Measurements from ENCODE around the gene PLIN1.
"Not testable (repeated sequence)": the region's sequence is repeated elsewhere in the genome, so short reads cannot be mapped to it uniquely, and the experiment has no call there.

PLIN1 gene

GRCh38 chr15:89689930-89690275 lies 10.7 kb upstream of the PLIN1 start:
- H3K4me3 ChIP-seq (ENCODE audit: low read length), result peak overlapping the region; percentile 93
- peak overlapping the region; percentile 70 for H3K9ac ChIP-seq (ENCODE audit: low read depth, low read length)
- peak overlapping the region; percentile 95 for H3K4me2 ChIP-seq (ENCODE audit: low read length)
- not testable (repeated sequence) for H3K36me3 ChIP-seq (ENCODE audit: insufficient read depth, low read length); H3K4me1 ChIP-seq (ENCODE audit: control insufficient read depth, insufficient read depth, low read length); H3K27me3 ChIP-seq (ENCODE audit: control insufficient read depth, insufficient read depth, low read length); H3K9me3 ChIP-seq (replicated peaks; ENCODE audit: low read length)

GRCh38 chr15:89686522-89686921 lies 7.4 kb upstream of the PLIN1 start:
- Histone ChIP-seq H3K4me1 (ENCODE audit: control insufficient read depth, insufficient read depth, low read length) (no peaks in the 10 kb centered on the region), H3K9ac (ENCODE audit: low read depth, low read length) (no peak overlapping the region), H3K27me3 (ENCODE audit: control insufficient read depth, insufficient read depth, low read length) (no peaks in the 10 kb centered on the region), H3K4me3 (ENCODE audit: low read length) (no peak overlapping the region), H3K4me2 (ENCODE audit: low read length) (no peak overlapping the region), H3K36me3 (ENCODE audit: insufficient read depth, low read length) (peaks cover 4% of the 10 kb centered on the region), H3K9me3 (replicated peaks; ENCODE audit: low read length) (no peaks in the 10 kb centered on the region)

- Histone ChIP-seq H3K9me3 (replicated peaks; ENCODE audit: low read length) (no peaks in the 10 kb centered on the region), H3K36me3 (ENCODE audit: insufficient read depth, low read length) (peaks cover 4% of the 10 kb centered on the region), H3K4me2 (ENCODE audit: low read length) (no peak overlapping the region)
Observed at GRCh38 chr15:89685995-89686394, 6.8 kb upstream of the PLIN1 start.

GRCh38 chr15:89681146-89681545 lies 2.0 kb upstream of the PLIN1 start:
- Histone ChIP-seq H3K4me1 (ENCODE audit: control insufficient read depth, insufficient read depth, low read length) (peaks cover 21% of the 10 kb centered on the region), H3K36me3 (ENCODE audit: insufficient read depth, low read length) (peaks cover 4% of the 10 kb centered on the region), H3K9me3 (replicated peaks; ENCODE audit: low read length) (no peaks in the 10 kb centered on the region), H3K4me2 (ENCODE audit: low read length) (no peak overlapping the region), H3K27me3 (ENCODE audit: control insufficient read depth, insufficient read depth, low read length) (no peaks in the 10 kb centered on the region), H3K9ac (ENCODE audit: low read depth, low read length) (no peak overlapping the region), H3K4me3 (ENCODE audit: low read length) (no peak overlapping the region)

More at GRCh38 chr15:89685995-89686394, 6.8 kb upstream of the PLIN1 start:
- H3K4me3 ChIP-seq (ENCODE audit: low read length), result no peak overlapping the region
- H3K27me3 ChIP-seq (ENCODE audit: control insufficient read depth, insufficient read depth, low read length), result no peaks in the 10 kb centered on the region
- H3K4me1 ChIP-seq (ENCODE audit: control insufficient read depth, insufficient read depth, low read length), result peaks cover 4% of the 10 kb centered on the region
- no peak overlapping the region for H3K9ac ChIP-seq (ENCODE audit: low read depth, low read length)

- Histone ChIP-seq H3K9me3 (replicated peaks; ENCODE audit: low read length) (no peaks in the 10 kb centered on the region), H3K36me3 (ENCODE audit: insufficient read depth, low read length) (peaks cover 4% of the 10 kb centered on the region), H3K27me3 (ENCODE audit: control insufficient read depth, insufficient read depth, low read length) (no peaks in the 10 kb centered on the region), H3K9ac (ENCODE audit: low read depth, low read length) (no peak overlapping the region), H3K4me3 (ENCODE audit: low read length) (no peak overlapping the region), H3K4me2 (ENCODE audit: low read length) (peak overlapping the region; percentile 56), H3K4me1 (ENCODE audit: control insufficient read depth, insufficient read depth, low read length) (peaks cover 21% of the 10 kb centered on the region)
Observed at GRCh38 chr15:89680282-89680873, 1.2 kb upstream of the PLIN1 start.

- Histone ChIP-seq H3K36me3 (ENCODE audit: insufficient read depth, low read length) (no peaks in the 10 kb centered on the region), H3K4me1 (ENCODE audit: control insufficient read depth, insufficient read depth, low read length) (peaks cover 23% of the 10 kb centered on the region), H3K27me3 (ENCODE audit: control insufficient read depth, insufficient read depth, low read length) (no peaks in the 10 kb centered on the region), H3K4me3 (ENCODE audit: low read length) (no peak overlapping the region), H3K4me2 (ENCODE audit: low read length) (no peak overlapping the region), H3K9ac (ENCODE audit: low read depth, low read length) (no peak overlapping the region), H3K9me3 (replicated peaks; ENCODE audit: low read length) (no peaks in the 10 kb centered on the region)
Observed at GRCh38 chr15:89677381-89677780, 1.8 kb downstream of the PLIN1 start.

GRCh38 chr15:89675606-89676005 lies 3.6 kb downstream of the PLIN1 start:
- H3K9me3 ChIP-seq (replicated peaks; ENCODE audit: low read length), result no peaks in the 10 kb centered on the region
- H3K36me3 ChIP-seq (ENCODE audit: insufficient read depth, low read length), result no peaks in the 10 kb centered on the region
- no peaks in the 10 kb centered on the region for H3K27me3 ChIP-seq (ENCODE audit: control insufficient read depth, insufficient read depth, low read length)
- no peak overlapping the region for H3K4me2 ChIP-seq (ENCODE audit: low read length)
- H3K4me1 ChIP-seq (ENCODE audit: control insufficient read depth, insufficient read depth, low read length), result peaks cover 16% of the 10 kb centered on the region
- H3K9ac ChIP-seq (ENCODE audit: low read depth, low read length), result no peak overlapping the region
- no peak overlapping the region for H3K4me3 ChIP-seq (ENCODE audit: low read length)

GRCh38 chr15:89674526-89674925 lies 4.6 kb downstream of the PLIN1 start:
- Histone ChIP-seq H3K4me1 (ENCODE audit: control insufficient read depth, insufficient read depth, low read length) (peaks cover 6% of the 10 kb centered on the region), H3K4me3 (ENCODE audit: low read length) (no peak overlapping the region), H3K36me3 (ENCODE audit: insufficient read depth, low read length) (no peaks in the 10 kb centered on the region), H3K27me3 (ENCODE audit: control insufficient read depth, insufficient read depth, low read length) (no peaks in the 10 kb centered on the region), H3K9me3 (replicated peaks; ENCODE audit: low read length) (no peaks in the 10 kb centered on the region), H3K9ac (ENCODE audit: low read depth, low read length) (no peak overlapping the region), H3K4me2 (ENCODE audit: low read length) (no peak overlapping the region)

- Histone ChIP-seq H3K4me3 (ENCODE audit: low read length) (no peak overlapping the region), H3K4me2 (ENCODE audit: low read length) (no peak overlapping the region), H3K9ac (ENCODE audit: low read depth, low read length) (no peak overlapping the region), H3K36me3 (ENCODE audit: insufficient read depth, low read length) (no peaks in the 10 kb centered on the region), H3K4me1 (ENCODE audit: control insufficient read depth, insufficient read depth, low read length) (peaks cover 3% of the 10 kb centered on the region), H3K9me3 (replicated peaks; ENCODE audit: low read length) (no peaks in the 10 kb centered on the region), H3K27me3 (ENCODE audit: control insufficient read depth, insufficient read depth, low read length) (no peaks in the 10 kb centered on the region)
Observed at GRCh38 chr15:89673165-89673512, 6.0 kb downstream of the PLIN1 start.

GRCh38 chr15:89672221-89673164 lies 6.7 kb downstream of the PLIN1 start:
- H3K9ac ChIP-seq (ENCODE audit: low read depth, low read length), result no peak overlapping the region
- H3K4me1 ChIP-seq (ENCODE audit: control insufficient read depth, insufficient read depth, low read length), result peaks cover 3% of the 10 kb centered on the region
- no peaks in the 10 kb centered on the region for H3K27me3 ChIP-seq (ENCODE audit: control insufficient read depth, insufficient read depth, low read length)
- H3K4me3 ChIP-seq (ENCODE audit: low read length), result no peak overlapping the region
- H3K36me3 ChIP-seq (ENCODE audit: insufficient read depth, low read length), result no peaks in the 10 kb centered on the region
- no peak overlapping the region for H3K4me2 ChIP-seq (ENCODE audit: low read length)
- no peaks in the 10 kb centered on the region for H3K9me3 ChIP-seq (replicated peaks; ENCODE audit: low read length)

GRCh38 chr15:89671687-89672086 lies 7.5 kb downstream of the PLIN1 start:
- Histone ChIP-seq H3K27me3 (ENCODE audit: control insufficient read depth, insufficient read depth, low read length) (no peaks in the 10 kb centered on the region), H3K4me3 (ENCODE audit: low read length) (no peak overlapping the region), H3K4me2 (ENCODE audit: low read length) (no peak overlapping the region), H3K9ac (ENCODE audit: low read depth, low read length) (no peak overlapping the region), H3K9me3 (replicated peaks; ENCODE audit: low read length) (no peaks in the 10 kb centered on the region), H3K36me3 (ENCODE audit: insufficient read depth, low read length) (no peaks in the 10 kb centered on the region), H3K4me1 (ENCODE audit: control insufficient read depth, insufficient read depth, low read length) (peaks cover 3% of the 10 kb centered on the region)
